Vagina (tissue), 2 donors: ENCODE data around the gene SLC7A8.

ENCODE experiments used
- CTCF ChIP-seq, 3 experiments: fragments of 450-650 bp in 2 of 3; fragments of 200-600 bp in 1 of 3; sonication (generic) in 1 of 3; IDR thresholded peaks; one replicate each; pipeline ENCODE4 v1.5.1; 2017 to 2019; ENCODE audit warnings: antibody characterized with exemption in 3 of 3, mild to moderate bottlenecking in 2 of 3, moderate library complexity in 2 of 3
- POLR2A ChIP-seq, 2 donors: fragments of 450-650 bp; IDR thresholded peaks; one replicate each; pipeline ENCODE4 v1.6.1; 2017; ENCODE audit warnings: antibody characterized with exemption in 2 of 2, mild to moderate bottlenecking in 2 of 2, moderate library complexity in 2 of 2
- POLR2AphosphoS5 ChIP-seq, 2 donors: sonication (generic); formaldehyde crosslinking; IDR thresholded peaks; one replicate each; pipeline ENCODE4 v1.9.0; 2017; ENCODE audit warnings: antibody characterized with exemption in 2 of 2, mild to moderate bottlenecking in 2 of 2, low read depth in 1 of 2; ENCODE audit not compliant: insufficient read depth in 1 of 2

- TF ChIP-seq POLR2AphosphoS5 (IDR thresholded peaks at IDR 0.05; ENCODE audit: insufficient read depth in 1 of 2, low read depth in 1 of 2): no peak
- no peak for TF ChIP-seq CTCF (IDR thresholded peaks at IDR 0.05)
- TF ChIP-seq POLR2A (IDR thresholded peaks at IDR 0.05): no peak
These were observed 64.7 kb downstream of the SLC7A8 start, which contains the start of gene CEBPE for GRCh38 chr14:23118506-23119362.
